Ishikawa (cell line): Measurements from ENCODE around the gene TRDN.

ENCODE experiments used
- CEBPB ChIP-seq: IDR thresholded peaks from 2 replicates; pipeline ENCODE4 v1.6.1; 2012
- CREB1 ChIP-seq: IDR thresholded peaks from 2 replicates; pipeline ENCODE4 v1.6.1; 2012; ENCODE audit warnings: low read depth
- EGR1 ChIP-seq: IDR thresholded peaks from 2 replicates; pipeline ENCODE4 v1.6.1; 2012
- EP300 ChIP-seq: IDR thresholded peaks from 2 replicates; pipeline ENCODE4 v1.6.1; 2012; ENCODE audit warnings: borderline replicate concordance
- FOXM1 ChIP-seq: IDR thresholded peaks from 2 replicates; pipeline ENCODE4 v1.6.1; 2012; ENCODE audit warnings: low read depth, borderline replicate concordance
- NFIC ChIP-seq: IDR thresholded peaks from 2 replicates; pipeline ENCODE4 v1.6.1; 2012
- RAD21 ChIP-seq: IDR thresholded peaks from 2 replicates; pipeline ENCODE4 v1.6.1; 2012; ENCODE audit warnings: low read depth
- TAF1 ChIP-seq: IDR thresholded peaks from 2 replicates; pipeline ENCODE4 v1.6.1; 2012; ENCODE audit warnings: low read depth, mild to moderate bottlenecking
- TCF12 ChIP-seq: IDR thresholded peaks from 2 replicates; pipeline ENCODE4 v1.6.1; 2012; ENCODE audit warnings: low read depth
- TEAD4 ChIP-seq: IDR thresholded peaks from 2 replicates; pipeline ENCODE4 v1.6.1; 2012
- YY1 ChIP-seq: IDR thresholded peaks from 2 replicates; pipeline ENCODE4 v1.6.1; 2012; ENCODE audit warnings: low read depth
- ZBTB7A ChIP-seq: IDR thresholded peaks from 2 replicates; pipeline ENCODE4 v1.6.1; 2012; ENCODE audit warnings: low read depth
- TF ChIP-seq, protein P1 (sequence below): IDR thresholded peaks from 2 replicates; pipeline ENCODE4 v1.6.1; 2012; ENCODE audit warnings: low read depth, mild to moderate bottlenecking
- TF ChIP-seq, protein P2 (sequence below): IDR thresholded peaks from 2 replicates; pipeline ENCODE4 v1.6.1; 2012
- TF ChIP-seq, protein P3 (sequence below): IDR thresholded peaks from 2 replicates; pipeline ENCODE4 v1.6.1; 2012

Gene TRDN

DNA sequence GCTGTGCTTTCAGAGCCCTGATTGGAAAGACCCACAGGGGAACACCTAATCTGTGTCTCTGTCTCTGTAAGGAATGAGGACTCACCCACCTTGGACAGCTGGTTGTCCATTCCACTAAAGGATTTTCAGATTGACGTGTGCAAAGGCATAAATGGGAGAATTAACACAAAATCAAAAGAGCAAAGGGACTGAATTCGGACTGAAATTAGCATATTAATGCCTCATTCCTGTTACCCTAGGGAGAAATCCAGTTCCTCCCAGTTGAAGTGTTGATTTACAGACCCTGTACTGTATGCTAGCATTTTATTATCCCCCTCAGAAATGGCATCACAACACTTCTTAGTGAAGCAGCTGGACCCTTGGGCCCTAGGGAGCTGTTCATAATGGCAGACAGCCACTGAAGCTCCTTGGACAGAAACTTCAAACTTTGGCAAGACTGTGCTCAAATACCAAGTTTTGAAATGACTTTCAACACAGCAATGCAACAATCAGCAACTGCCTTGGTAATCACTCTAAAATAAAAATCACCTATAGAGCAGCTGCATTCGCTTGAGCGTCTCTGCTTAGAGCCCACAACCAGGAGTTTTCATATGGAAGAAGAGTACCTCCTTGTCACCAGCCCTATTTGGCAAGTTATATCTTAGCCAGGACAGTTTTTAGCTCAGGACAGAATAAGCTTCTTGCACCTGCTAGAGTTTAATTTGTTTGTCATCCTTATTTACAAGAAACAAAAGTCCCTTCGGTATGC is 118.1 kb downstream of the TRDN start:
- TF ChIP-seq CREB1 (no peak), TEAD4 (no peak), EP300 (no peak), CEBPB (no peak)
- TF ChIP-seq, protein P1, sequence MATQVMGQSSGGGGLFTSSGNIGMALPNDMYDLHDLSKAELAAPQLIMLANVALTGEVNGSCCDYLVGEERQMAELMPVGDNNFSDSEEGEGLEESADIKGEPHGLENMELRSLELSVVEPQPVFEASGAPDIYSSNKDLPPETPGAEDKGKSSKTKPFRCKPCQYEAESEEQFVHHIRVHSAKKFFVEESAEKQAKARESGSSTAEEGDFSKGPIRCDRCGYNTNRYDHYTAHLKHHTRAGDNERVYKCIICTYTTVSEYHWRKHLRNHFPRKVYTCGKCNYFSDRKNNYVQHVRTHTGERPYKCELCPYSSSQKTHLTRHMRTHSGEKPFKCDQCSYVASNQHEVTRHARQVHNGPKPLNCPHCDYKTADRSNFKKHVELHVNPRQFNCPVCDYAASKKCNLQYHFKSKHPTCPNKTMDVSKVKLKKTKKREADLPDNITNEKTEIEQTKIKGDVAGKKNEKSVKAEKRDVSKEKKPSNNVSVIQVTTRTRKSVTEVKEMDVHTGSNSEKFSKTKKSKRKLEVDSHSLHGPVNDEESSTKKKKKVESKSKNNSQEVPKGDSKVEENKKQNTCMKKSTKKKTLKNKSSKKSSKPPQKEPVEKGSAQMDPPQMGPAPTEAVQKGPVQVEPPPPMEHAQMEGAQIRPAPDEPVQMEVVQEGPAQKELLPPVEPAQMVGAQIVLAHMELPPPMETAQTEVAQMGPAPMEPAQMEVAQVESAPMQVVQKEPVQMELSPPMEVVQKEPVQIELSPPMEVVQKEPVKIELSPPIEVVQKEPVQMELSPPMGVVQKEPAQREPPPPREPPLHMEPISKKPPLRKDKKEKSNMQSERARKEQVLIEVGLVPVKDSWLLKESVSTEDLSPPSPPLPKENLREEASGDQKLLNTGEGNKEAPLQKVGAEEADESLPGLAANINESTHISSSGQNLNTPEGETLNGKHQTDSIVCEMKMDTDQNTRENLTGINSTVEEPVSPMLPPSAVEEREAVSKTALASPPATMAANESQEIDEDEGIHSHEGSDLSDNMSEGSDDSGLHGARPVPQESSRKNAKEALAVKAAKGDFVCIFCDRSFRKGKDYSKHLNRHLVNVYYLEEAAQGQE, result no peak

DNA sequence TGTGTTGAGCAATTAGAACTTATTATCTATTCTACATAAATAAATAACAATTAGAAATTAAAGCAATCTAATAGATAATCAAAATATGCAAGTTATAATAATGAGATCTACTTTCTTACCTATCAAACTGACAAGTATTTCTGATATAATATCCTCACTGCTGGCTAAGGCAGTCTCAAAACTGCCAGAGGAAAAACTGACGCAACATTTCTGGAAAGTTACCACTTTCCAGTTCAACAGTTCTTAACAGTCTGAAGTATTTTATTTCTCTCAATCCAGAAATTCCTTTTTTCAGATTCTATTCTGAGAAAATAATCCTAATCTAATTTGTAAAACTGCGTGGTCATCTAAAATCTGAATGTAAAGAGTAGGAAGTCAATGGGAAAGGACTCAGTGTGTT is 121.0 kb downstream of the TRDN start:
- TF ChIP-seq EP300, result no peak
- TF ChIP-seq RAD21, result no peak
- TF ChIP-seq EGR1, result no peak
- no peak for TF ChIP-seq ZBTB7A
- TF ChIP-seq YY1, result no peak
- TF ChIP-seq, protein P1, result no peak
- no peak for TF ChIP-seq TEAD4
- TF ChIP-seq CEBPB, result no peak
- no peak for TF ChIP-seq CREB1
- no peak for TF ChIP-seq FOXM1
- TF ChIP-seq TCF12, result no peak
- TF ChIP-seq TAF1, result no peak
- TF ChIP-seq, protein P2, sequence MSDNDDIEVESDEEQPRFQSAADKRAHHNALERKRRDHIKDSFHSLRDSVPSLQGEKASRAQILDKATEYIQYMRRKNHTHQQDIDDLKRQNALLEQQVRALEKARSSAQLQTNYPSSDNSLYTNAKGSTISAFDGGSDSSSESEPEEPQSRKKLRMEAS, result no peak
- TF ChIP-seq NFIC, result no peak
- TF ChIP-seq, protein P3, sequence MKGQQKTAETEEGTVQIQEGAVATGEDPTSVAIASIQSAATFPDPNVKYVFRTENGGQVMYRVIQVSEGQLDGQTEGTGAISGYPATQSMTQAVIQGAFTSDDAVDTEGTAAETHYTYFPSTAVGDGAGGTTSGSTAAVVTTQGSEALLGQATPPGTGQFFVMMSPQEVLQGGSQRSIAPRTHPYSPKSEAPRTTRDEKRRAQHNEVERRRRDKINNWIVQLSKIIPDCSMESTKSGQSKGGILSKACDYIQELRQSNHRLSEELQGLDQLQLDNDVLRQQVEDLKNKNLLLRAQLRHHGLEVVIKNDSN, result no peak

GRCh38 chr6:123509112-123509511 is 127.6 kb downstream of the TRDN start:
- TF ChIP-seq YY1 (no peak), NFIC (no peak)

GRCh38 chr6:123508290-123508689 is 128.5 kb downstream of the TRDN start:
- TF ChIP-seq, protein P1, result no peak
- no peak for TF ChIP-seq TCF12
- no peak for TF ChIP-seq YY1
- TF ChIP-seq, protein P3, result no peak

- TF ChIP-seq EGR1 (no peak), EP300 (no peak), ZBTB7A (no peak), CREB1 (no peak), TEAD4 (no peak), RAD21 (no peak), YY1 (no peak)
- TF ChIP-seq, protein P3, result no peak
- TF ChIP-seq, protein P1, result no peak
- TF ChIP-seq, protein P2, result no peak
Measured at GRCh38 chr6:123507582-123507981, 129.2 kb downstream of the TRDN start.
